Spinal cord (tissue), 10 donors: ENCODE data around the gene TSC22D2. TPM values are rescaled to one million over a fixed set of nuclear protein-coding genes. Genes with fewer than 3 reads are reported as not detected.
"Not testable (repeated sequence)": the region's sequence is repeated elsewhere in the genome, so short reads cannot be mapped to it uniquely, and the experiment has no call there.

Source experiments
- DNase-seq, 6 donors: peaks; one replicate each; pipeline versions ENCODE4 v3.0.0 to v3.0.0-alpha.2; 2013 to 2015; ENCODE audit warnings: low spot score in 6 of 6, low read depth in 4 of 6
- H3K27ac ChIP-seq: one replicate; pipeline ENCODE4 v1.5.1; 2013; ENCODE audit warnings: low read depth, low read length, control low read depth
- H3K27me3 ChIP-seq: one replicate; pipeline ENCODE4 v1.6.1; 2013; ENCODE audit warnings: low read length; ENCODE audit not compliant: control insufficient read depth, insufficient read depth
- H3K36me3 ChIP-seq: one replicate; pipeline ENCODE4 v1.6.1; 2013; ENCODE audit warnings: low read length; ENCODE audit not compliant: control insufficient read depth, insufficient read depth
- H3K4me1 ChIP-seq: one replicate; pipeline ENCODE4 v1.6.1; 2013; ENCODE audit warnings: low read length; ENCODE audit not compliant: control insufficient read depth, insufficient read depth
- H3K4me3 ChIP-seq: one replicate; pipeline ENCODE4 v1.5.1; 2013; ENCODE audit warnings: low read depth, low read length, control low read depth
- H3K9me3 ChIP-seq: one replicate; pipeline ENCODE4 v1.6.1; 2013; ENCODE audit warnings: low read length; ENCODE audit not compliant: control insufficient read depth, insufficient read depth
- WGBS: methylation state at CpG from one replicate; pipeline ENCODE4 v1.1.5; 2013; ENCODE audit warnings: missing lambda C conversion rate; ENCODE audit not compliant: insufficient coverage; 5-methylcytosine and 5-hydroxymethylcytosine counted together
- polyA plus RNA-seq, 2 donors: library from polyadenylated mRNA; unstranded; fragments of 120-200 nt; gene quantifications; one replicate each; pipeline ENCODE4 v1.2.1, GENCODE V29; 2013; ENCODE audit not compliant: insufficient read length in 2 of 2
- total RNA-seq, 2 donors: library from RNA; depleted of rRNA in 1 of 2; stranded (reverse); fragments of 120-200 nt in 1 of 2; fragments of >200 nt in 1 of 2; gene quantifications; one replicate each; pipeline versions ENCODE4 v1.2.3 to v1.2.4, GENCODE V29; 2013 to 2014
- donor health status: healthy.

Gene TSC22D2
- total and polyA plus RNA-seq, 4 donors: 16.8 to 35.5 (median 34.5) TPM

DNA sequence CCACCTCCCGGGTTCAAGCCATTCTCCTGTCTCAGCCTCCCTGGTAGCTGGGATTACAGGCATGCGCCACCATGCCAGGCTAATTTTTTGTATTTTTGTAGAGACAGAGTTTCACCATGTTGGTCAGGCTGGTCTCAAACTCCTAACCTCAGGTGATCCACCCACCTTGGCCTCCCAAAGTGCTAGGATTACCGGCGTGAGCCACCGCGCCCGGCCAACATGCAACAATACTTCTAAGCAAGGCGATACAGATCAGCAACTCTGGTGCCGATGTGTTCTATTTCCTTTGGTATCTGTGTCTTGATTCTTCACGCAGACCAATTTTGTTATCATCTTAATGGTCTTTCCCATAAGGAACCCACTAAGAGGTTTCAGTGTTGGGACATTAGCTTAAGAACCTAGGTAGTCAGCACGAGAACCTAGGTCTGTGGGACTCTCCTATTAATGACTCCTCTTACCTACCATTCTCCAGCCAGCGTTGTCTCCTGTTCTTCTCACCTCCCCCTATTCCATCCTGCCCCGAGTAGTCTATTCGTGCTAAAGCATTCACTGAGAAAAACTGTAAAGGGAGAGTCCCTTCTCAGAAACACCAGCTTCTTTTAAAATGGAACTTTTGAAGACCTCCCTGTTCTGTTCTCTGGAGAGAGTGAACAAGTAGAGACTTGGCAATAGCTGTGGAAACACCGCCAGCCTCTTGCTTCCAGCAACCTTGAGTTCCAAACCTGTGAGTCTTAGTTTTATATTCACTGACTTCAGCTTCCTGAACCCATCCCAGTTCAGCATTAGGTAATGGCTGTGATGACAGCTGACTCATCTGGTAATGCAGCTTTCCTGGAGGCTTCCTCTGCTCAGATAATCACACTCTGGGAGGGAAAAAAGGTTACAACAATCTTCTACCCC lies 61.2 kb downstream of the TSC22D2 start:
- DNase-seq: peak in 1 of 6 donors; percentile 19
- Histone ChIP-seq H3K9me3 (no peaks in the 10 kb centered on the region), H3K4me1 (no peaks in the 10 kb centered on the region), H3K36me3 (no peaks in the 10 kb centered on the region), H3K4me3 (no peak overlapping the region), H3K27me3 (no peaks in the 10 kb centered on the region), H3K27ac (no peak overlapping the region)
- WGBS: 98% methylated on average over 7 of the region's 15 CpGs

DNA sequence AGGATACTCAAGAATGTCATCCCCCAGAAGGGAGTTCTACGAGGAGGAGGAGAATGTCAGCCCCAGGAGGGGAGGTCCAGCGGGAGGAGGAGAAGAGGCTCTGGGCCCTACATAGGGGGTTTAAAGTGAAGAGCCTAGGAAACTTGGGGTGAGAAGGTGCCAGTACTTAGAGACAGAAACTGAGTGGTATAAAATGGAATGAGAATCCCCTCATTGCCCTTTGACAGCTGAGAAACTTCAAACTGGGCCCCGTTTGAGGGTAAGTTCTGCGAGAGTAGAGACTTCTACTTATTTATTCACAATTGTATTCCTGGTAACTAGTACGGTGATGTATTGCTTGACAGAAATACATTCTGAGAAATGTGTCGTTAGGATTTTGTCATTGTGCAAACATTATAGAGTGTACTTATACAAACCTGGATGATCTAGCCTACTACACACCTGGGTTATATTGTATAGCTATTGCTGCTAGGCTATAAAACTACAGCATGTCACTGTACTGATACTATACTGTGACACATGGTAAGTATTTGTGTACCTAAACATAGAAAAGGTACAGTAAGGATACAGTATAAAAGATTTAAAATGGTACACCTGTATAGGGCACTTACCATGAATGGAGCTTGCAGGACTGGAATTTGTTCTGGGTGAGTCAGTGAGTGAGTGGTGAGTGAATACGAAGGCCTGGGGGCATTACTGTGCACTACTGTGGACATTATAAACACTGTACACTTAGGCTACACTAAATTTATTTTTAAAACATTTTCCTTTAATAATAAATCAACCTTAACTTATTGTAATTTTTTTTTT lies 62.0 kb downstream of the TSC22D2 start:
- Histone ChIP-seq H3K27me3 (no peaks in the 10 kb centered on the region), H3K36me3 (no peaks in the 10 kb centered on the region), H3K9me3 (no peaks in the 10 kb centered on the region), H3K27ac (no peak overlapping the region), H3K4me3 (no peak overlapping the region), H3K4me1 (no peaks in the 10 kb centered on the region)
- 91% methylated on average over 1 of the region's 7 CpGs for WGBS
- no peak for DNase-seq

DNA sequence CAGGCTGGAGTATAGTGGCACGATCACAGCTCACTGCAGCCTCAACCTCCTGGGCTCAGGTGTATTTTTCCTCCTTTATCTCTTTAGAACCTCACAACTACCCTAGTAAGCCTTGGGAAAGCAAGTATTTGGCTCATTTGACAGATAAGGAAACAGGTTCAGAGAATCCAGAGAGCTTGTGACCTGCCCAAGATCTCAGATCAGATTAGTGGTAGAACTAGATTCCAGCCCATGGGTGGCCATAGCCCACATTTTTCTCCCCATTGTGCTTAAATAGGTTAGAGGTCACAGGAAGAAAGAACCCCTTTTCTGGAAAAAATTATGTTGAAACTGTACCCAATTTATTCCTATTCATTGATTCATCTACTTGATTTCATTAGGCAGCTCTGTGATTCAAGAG lies 64.3 kb downstream of the TSC22D2 start:
- H3K36me3 ChIP-seq: no peaks in the 10 kb centered on the region
- no peak overlapping the region for H3K27ac ChIP-seq
- no peaks in the 10 kb centered on the region for H3K9me3 ChIP-seq
- no peaks in the 10 kb centered on the region for H3K27me3 ChIP-seq
- WGBS: 100% methylated on average over 1 of the region's 1 CpG
- DNase-seq: no peak
- H3K4me3 ChIP-seq: no peak overlapping the region
- no peaks in the 10 kb centered on the region for H3K4me1 ChIP-seq

DNA sequence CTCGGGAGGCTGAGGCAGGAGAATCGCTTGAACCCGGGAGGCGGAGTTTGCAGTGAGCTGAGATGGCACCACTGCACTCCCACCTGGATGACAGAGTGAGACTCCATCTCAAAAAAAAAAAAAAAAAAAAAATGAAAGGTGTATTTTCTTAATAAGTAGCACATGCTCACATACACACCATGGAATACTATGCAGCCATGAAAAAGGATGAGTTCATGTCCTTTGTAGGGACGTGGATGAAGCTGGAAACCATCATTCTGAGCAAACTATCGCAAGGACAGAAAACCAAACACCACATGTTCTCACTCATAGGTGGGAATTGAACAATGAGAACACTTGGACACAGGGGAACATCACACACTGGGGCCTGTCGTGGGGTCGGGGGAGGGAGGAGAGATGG lies 65.1 kb downstream of the TSC22D2 start:
- H3K4me1 ChIP-seq, H3K9me3 ChIP-seq, H3K36me3 ChIP-seq, H3K4me3 ChIP-seq, H3K27me3 ChIP-seq, DNase-seq, H3K27ac ChIP-seq: not testable (repeated sequence)
- 100% methylated on average over 1 of the region's 8 CpGs for WGBS

DNA sequence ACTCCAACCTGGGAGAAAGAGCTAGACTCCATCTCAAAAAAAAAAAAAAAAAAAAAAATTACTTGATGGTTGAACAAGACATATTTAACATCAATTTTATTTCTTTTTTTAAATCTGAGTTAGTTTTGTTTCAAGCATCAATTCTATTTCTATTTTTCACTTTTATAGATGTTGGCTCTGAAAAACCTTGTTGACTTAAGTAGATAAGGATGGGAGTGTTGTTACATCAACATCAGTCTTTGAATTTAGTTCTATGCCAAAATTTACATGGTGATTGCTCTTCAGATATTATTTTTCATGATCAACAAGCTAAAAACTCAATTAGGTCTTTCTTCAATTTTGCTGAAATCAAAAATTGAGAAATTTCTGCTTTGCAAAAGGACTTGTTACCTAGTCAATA lies 71.3 kb downstream of the TSC22D2 start:
- no peaks in the 10 kb centered on the region for H3K4me1 ChIP-seq
- no peaks in the 10 kb centered on the region for H3K36me3 ChIP-seq
- no peak overlapping the region for H3K27ac ChIP-seq
- peaks cover 1% of the 10 kb centered on the region for H3K9me3 ChIP-seq
- no peaks in the 10 kb centered on the region for H3K27me3 ChIP-seq
- no peak overlapping the region for H3K4me3 ChIP-seq
- no peak for DNase-seq

DNA sequence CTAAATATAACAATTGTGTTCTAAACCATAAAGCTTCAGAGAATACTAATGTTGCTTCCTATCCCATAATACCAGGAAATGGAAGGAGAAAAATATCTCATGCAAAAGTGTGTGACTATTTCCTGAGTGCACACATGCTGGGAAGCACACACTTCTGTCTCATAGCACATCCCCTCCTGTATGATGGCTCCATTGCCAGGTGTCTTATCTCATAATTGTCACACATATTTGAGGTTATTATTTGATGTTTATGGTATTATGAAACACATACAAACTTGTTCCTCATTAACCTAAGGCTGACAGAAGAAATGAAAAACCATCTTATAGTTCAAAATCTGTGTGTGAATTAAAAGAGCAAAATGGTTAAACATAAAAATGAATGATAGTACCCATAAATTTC lies 72.8 kb downstream of the TSC22D2 start:
- Histone ChIP-seq H3K27me3 (no peaks in the 10 kb centered on the region), H3K36me3 (no peaks in the 10 kb centered on the region), H3K9me3 (peaks cover 1% of the 10 kb centered on the region), H3K27ac (no peak overlapping the region), H3K4me3 (no peak overlapping the region), H3K4me1 (no peaks in the 10 kb centered on the region)
- DNase-seq: peak in 1 of 6 donors; percentile 2

DNA sequence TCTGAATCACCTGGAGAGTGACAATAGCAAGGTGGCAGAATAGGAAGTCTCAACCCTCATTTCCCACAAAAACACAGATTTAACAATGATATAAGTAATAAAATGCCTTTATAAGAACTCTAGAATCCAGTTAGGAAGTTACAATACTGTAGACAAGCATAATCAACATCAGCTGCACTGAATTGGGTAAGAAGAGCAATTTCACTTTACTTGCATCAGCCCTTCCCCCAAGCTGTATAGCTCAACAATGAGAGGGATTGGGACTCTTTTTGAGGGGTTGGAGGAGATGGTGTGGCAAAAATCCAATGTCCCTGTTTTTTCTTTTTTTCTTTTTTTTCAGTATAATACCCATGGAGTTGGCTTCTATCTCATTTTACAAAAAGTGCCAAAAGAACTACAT lies 75.1 kb downstream of the TSC22D2 start:
- H3K27me3 ChIP-seq: no peaks in the 10 kb centered on the region
- no peaks in the 10 kb centered on the region for H3K36me3 ChIP-seq
- peaks cover 6% of the 10 kb centered on the region for H3K9me3 ChIP-seq
- DNase-seq: no peak
- H3K4me1 ChIP-seq: no peaks in the 10 kb centered on the region
- H3K4me3 ChIP-seq: no peak overlapping the region
- no peak overlapping the region for H3K27ac ChIP-seq

DNA sequence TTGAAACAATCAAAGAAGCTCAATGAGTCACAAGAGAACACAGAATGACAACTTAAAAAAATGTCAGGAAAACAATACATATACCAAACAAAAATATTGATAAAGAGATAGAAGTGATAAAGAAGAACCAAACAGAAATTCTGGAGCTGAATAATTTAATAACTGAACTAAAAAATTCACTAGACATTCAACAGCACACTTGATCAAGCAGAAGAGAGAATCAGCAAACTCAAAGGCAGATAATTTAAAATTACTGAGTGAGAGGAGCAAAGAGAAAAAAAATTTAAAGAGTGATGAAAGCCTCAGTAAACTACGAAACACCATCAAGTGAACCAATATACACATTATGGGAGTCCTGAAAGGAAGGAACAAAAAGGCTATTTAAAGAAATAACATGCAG lies 76.3 kb downstream of the TSC22D2 start:
- peaks cover 6% of the 10 kb centered on the region for H3K9me3 ChIP-seq
- no peaks in the 10 kb centered on the region for H3K4me1 ChIP-seq
- H3K4me3 ChIP-seq: no peak overlapping the region
- no peaks in the 10 kb centered on the region for H3K27me3 ChIP-seq
- H3K36me3 ChIP-seq: no peaks in the 10 kb centered on the region
- DNase-seq: no peak
- no peak overlapping the region for H3K27ac ChIP-seq
- WGBS: no CpG with 5 or more reads among the region's 1 CpG

DNA sequence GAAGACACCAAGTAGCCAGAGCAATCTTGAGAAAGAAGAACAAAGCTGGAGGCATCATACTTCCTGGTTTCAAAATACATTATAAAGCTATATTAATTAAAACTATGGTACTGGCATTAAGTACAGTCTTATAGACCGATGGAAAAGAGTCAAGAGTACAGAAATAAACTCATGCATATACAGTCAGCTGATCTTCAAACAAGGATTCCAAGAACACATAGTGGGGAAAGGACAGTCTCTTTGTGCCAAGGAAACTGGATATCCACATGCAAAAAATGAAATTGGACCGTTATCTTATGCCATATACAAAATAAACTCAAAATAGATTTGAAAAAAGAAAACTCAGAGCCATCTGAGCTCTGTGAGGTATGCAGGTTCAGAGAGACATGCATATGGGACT lies 80.8 kb downstream of the TSC22D2 start:
- no CpG with 5 or more reads among the region's 2 CpGs for WGBS
- Histone ChIP-seq H3K36me3 (no peaks in the 10 kb centered on the region), H3K27me3 (no peaks in the 10 kb centered on the region), H3K4me3 (no peak overlapping the region), H3K4me1 (no peaks in the 10 kb centered on the region), H3K9me3 (peaks cover 6% of the 10 kb centered on the region), H3K27ac (no peak overlapping the region)
- no peak for DNase-seq
